Activated CD4-positive, alpha-beta T cell treated with anti-CD3 and anti-CD28 coated beads, Interleukin-2, amount 50 U/mL, for 24 hours (primary cell): Measurements from ENCODE around the gene C2.
A peak's percentile ranks its signal among the peaks of the same experiment; 100 is the strongest.
"Not testable (repeated sequence)": the region's sequence is repeated elsewhere in the genome, so short reads cannot be mapped to it uniquely, and the experiment has no call there.

Experiments
- DNase-seq, 2 donors: peaks; one replicate each; pipeline ENCODE4 v3.0.0-alpha.2; 2020; ENCODE audit warnings: low read depth in 1 of 2, low spot score in 1 of 2

Gene C2

DNA sequence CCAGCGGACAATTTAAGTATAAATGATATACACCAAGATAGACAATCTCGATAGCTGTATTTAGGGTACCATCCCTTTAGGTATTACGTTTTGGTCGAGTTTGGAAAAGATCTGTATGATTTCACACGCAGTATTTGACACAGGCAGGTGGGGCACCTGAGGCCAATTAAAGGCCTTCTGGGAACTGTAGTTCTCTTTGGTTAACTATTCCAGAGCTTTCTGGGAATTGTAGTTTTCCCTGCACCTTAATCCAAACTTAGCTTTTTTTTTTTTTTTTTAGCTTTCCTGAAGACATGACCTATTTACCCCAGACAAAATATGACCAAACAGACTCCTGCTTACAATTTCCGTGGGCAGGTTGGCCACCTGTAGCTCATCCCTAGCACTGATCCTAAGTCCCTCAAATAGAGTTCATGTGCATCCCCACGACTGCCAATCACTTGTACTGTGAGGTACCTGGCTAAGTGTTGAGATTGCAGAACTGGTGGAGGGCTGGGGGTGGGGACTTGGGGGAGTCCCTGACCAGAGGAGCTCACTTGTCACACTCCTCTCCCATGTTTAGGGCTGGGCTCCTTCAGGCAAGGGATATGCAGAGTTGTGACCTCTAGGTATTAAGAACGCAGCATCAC, 29.0 kb upstream of the C2 start:
- DNase-seq = no peak

GRCh38 chr6:31899215-31899614, 28.3 kb upstream of the C2 start:
- DNase-seq = no peak

GRCh38 chr6:31899882-31900722, 27.4 kb upstream of the C2 start:
- DNase-seq = no peak

GRCh38 chr6:31900917-31901414, 26.6 kb upstream of the C2 start:
- no peak for DNase-seq

- peak; percentile 55 to 62 for DNase-seq
Observed at GRCh38 chr6:31901415-31901952, 26.0 kb upstream of the C2 start.

GRCh38 chr6:31901953-31902643, 25.4 kb upstream of the C2 start, which contains the start of gene ZBTB12:
TSS of gene ZBTB12 (minus strand) at chr6:31902086. CDS start at chr6:31901305, 781 bp downstream.
- peak; percentile 68 to 84 for DNase-seq

DNA sequence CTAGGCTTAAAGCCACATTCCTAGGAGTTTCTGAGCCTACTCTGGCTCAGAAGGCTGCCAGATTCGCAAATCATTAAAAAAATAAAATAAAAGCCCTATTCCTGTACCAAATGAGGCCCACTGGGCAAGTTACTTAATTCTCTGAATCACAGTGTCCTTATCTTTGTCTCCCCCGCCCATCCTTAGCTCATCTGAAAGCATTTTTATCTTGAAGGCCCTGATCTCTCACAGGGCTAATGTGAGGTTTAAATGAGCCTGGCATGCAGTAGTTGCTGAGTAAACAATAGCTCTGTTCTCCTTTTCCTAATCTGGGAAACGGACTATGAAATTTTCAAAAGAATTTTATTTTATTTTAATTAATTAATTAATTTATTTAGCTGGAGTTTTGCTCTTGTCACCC, 23.6 kb upstream of the C2 start:
- DNase-seq = no peak

- DNase-seq = no peak
Observed at GRCh38 chr6:31905041-31905440, 22.5 kb upstream of the C2 start.

- DNase-seq = no peak
Observed at GRCh38 chr6:31906122-31906521, 21.4 kb upstream of the C2 start.

DNA sequence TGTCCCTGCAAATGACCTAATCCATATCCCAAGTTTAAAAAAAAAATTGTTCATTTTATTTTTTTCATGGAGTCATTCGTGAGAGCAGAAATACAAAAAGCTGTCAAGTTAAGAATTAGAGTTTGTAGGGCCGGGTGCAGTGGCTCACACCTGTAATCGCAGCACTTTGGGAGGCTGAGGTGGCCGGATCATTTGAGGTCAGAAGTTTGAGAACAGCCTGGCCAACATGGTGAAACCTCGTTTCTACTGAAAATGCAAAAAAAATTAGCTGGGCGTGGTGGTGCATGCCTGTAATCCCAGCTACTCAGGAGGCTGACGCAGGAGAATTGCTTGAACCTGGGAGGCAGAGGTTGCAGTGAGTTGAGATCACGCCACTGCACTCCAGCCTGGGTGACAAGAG, 20.8 kb upstream of the C2 start:
- not testable (repeated sequence) for DNase-seq

GRCh38 chr6:31907158-31907813, 20.2 kb upstream of the C2 start:
- no peak for DNase-seq

- DNase-seq = not testable (repeated sequence)
Observed at GRCh38 chr6:31908255-31908654, 19.3 kb upstream of the C2 start.

DNA sequence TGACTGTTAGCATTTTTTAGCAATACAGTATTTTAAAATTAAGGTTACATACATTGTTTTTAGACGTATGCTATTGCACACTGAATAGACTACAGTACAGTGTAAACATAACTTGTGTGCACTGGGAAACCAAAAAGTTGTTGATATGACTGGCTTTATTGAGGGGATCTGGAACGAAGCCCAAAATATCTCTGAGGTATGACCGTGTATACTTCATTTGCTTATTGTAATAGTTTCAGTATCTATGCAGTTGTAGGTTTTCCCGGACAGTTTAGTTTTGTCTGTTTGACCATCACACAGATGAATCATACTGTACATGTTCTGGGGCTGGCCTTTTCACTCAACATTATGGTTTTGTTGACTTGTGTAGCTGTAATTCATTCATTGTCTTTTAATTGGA, 18.7 kb upstream of the C2 start:
- DNase-seq = no peak

DNA sequence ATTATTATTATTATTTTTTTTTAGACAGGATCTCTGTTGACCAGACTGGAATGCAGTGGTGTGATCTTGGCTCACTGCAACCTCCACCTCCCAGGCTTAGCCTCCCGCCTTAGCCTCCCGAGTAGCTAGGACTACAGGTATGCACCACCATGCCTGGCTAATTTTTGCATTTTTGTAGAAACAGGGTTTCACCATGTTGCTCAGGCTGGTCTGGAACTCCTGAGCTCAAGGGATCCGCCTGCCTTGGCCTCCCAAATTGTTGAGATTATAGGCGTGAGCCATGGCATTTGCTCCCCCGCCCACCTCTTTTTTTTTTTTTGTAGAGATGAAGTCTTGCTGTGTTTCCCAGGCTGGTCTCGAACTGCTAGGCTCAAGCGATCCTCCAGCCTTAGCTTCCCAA, 18.2 kb upstream of the C2 start:
- not testable (repeated sequence) for DNase-seq

- DNase-seq = no peak
Observed at GRCh38 chr6:31911826-31912585, 15.5 kb upstream of the C2 start.

DNA sequence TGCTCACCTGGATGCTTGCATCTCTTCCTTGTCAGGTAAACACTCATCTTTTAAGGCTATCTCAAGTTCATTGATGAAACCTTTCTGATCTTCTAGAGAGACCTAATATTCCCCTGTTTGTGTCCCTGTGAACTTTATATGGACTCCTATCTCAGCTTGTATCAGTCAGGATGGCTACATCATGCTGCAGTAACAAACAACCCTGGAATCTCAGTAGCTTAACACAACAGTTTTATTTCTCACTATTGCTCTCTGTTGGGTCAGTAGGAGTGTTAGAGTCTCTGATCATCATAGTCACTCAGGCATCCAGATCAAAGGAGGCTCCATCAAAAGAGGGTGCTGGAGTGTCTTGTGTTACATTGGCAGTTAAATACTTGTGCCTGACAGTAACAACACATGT, 12.2 kb upstream of the C2 start:
- no peak for DNase-seq

DNA sequence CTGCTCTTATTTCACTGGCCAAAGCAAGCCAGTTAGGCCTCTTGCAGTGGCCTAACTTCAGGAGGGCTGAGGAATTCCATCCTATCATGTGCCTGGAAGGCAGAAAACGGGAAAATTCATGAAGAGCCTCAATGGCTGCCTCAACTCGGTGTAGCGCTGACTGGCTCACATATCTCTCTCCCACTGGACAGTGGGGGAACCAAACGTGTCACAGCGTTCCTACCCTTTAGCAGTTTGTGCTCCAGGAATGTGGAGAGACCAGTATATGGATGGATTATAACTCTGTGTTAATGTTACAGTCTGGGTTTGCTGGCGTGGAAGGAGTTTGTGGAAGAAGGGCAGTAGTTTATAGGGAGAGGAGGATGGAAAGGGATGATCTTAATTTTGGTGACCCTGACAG, 11.8 kb upstream of the C2 start:
- DNase-seq = no peak

DNA sequence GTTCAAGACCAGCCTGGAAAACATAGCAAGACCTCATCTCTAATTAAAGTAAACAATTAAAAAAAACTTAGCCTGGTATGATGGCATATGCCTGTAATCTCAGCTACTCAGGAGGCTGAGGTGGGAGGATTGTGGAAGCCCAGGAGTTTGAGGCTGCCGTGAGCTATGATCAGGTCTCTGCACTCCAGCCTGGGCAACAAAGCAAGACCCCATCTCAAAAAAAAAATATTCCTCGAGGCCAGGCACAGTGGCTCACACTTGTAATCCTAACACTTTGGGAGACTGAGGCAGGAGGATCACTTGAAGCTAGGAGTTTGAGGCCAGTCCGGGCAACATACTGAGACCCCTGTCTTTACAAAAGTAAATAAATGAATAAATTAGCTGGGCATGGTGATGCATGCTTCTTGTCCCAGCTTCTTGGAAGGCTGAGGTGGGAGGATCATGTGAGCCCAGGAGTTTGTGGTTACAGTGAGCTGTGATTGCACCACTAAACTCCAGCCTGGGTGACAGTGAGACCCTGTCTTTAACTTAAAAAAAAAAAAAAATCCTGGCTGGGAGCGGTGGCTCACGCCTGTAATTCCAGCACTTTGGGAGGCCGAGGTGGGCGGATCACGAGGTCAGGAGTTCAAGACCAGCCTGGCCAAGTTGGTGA, 9.3 kb upstream of the C2 start:
- no peak for DNase-seq

DNA sequence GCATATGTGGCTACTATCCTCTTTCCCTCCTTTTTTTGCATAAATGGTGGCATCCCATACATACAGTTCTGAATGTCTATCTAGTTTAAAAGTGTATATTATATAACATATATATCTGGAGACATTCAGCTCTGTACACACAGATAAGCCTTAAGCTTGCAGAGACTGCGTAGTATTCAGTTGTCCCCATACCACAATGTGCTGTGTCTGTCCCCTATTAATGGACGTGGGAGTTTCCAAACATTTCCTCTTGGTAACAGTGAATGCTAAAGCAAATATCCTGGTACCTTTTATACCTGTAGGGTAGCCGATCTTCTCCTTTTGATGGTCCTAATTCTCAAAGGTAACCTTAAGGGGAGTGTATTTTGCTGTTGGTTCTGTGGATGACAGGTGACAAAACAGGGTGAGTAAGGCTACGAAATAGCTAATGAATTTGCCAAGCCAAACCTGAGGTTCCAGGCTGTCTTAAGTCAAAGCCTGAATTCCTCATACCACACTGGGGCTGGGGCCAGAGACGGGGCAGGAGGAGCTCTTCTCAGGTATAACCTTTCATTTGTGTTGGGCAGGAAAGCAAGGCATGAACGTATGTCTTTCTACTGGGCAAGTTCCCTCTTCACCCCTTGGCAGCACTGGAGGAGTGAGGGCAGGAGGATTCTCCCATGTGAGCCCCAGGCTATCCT, 7.8 kb upstream of the C2 start:
- DNase-seq = no peak
